Activated CD8-positive, alpha-beta memory T cell treated with anti-CD3 and anti-CD28 coated beads, Interleukin-2, amount 10 ng/mL, durations not matched to agents 7 days and 5 days (primary cell): Measurements from ENCODE around the gene CFDP1. TPM values are rescaled to one million over a fixed set of nuclear protein-coding genes. Genes with fewer than 3 reads are reported as not detected.

Source experiments
- ATAC-seq: fragments of 150-1000 bp; cut with Tn5 transposase; one replicate; pipeline ENCODE4 v1.10.0; 2021; ENCODE audit warnings: moderate library complexity
- CTCF ChIA-PET: fragments of 350-600 bp; sonication (Branson Sonifier 250); formaldehyde crosslinking; loops from one replicate; lab custom pipeline; 2021; ENCODE audit warnings: antibody characterized with exemption; lab: Charles Lee
- DNase-seq: peaks from one replicate; pipeline ENCODE4 v3.0.0-alpha.2; 2020
- H3K27ac Mint-ChIP-seq: one replicate; pipeline ENCODE4 v1.8.0; 2021; ENCODE audit warnings: mild to moderate bottlenecking, mixed read lengths
- H3K27me3 Mint-ChIP-seq: one replicate; pipeline ENCODE4 v1.8.0; 2021; ENCODE audit warnings: mixed read lengths
- H3K36me3 Mint-ChIP-seq: one replicate; pipeline ENCODE4 v1.8.0; 2021; ENCODE audit warnings: mild to moderate bottlenecking, mixed read lengths
- H3K4me1 Mint-ChIP-seq: one replicate; pipeline ENCODE4 v1.8.0; 2021; ENCODE audit warnings: mixed read lengths
- H3K4me3 Mint-ChIP-seq: one replicate; pipeline ENCODE4 v1.8.0; 2021; ENCODE audit warnings: mild to moderate bottlenecking, moderate library complexity, mixed read lengths
- H3K9me3 Mint-ChIP-seq: one replicate; pipeline ENCODE4 v1.8.0; 2022; ENCODE audit warnings: low read depth, mixed read lengths
- total RNA-seq, 2 experiments: library from RNA; stranded (reverse); gene quantifications; one replicate each; pipeline ENCODE4 v1.2.3, GENCODE V29; 2021

Gene CFDP1
- total RNA-seq, 2 experiments from 2014 or later: 31.4 to 44.0 TPM

GRCh38 chr16:75263963-75264445 lies 169.3 kb downstream of the CFDP1 start:
- CTCF ChIA-PET: no interaction called here
- H3K27me3 Mint-ChIP-seq: peaks cover 45% of the 10 kb centered on the region

GRCh38 chr16:75263291-75263962 lies 169.9 kb downstream of the CFDP1 start:
- no peaks in the 10 kb centered on the region for H3K4me1 Mint-ChIP-seq
- no peaks in the 10 kb centered on the region for H3K36me3 Mint-ChIP-seq
- H3K27me3 Mint-ChIP-seq: peaks cover 47% of the 10 kb centered on the region
- no peak for DNase-seq
- no peaks in the 10 kb centered on the region for H3K9me3 Mint-ChIP-seq
- ATAC-seq: no peak
- H3K4me3 Mint-ChIP-seq: no peak overlapping the region
- CTCF ChIA-PET: interaction anchor here (1.4 kb wide), 1 partner anchor 64 kb away, joined by 7 read pairs; no protein-coding TSS in a partner anchor
- no peak overlapping the region for H3K27ac Mint-ChIP-seq

More at GRCh38 chr16:75263963-75264445, 169.3 kb downstream of the CFDP1 start:
- Mint-ChIP-seq H3K9me3 (no peaks in the 10 kb centered on the region), H3K27ac (no peak overlapping the region), H3K4me3 (no peak overlapping the region), H3K4me1 (no peaks in the 10 kb centered on the region), H3K36me3 (no peaks in the 10 kb centered on the region)
- no peak for ATAC-seq
- DNase-seq: no peak

- DNase-seq (no peak), ATAC-seq (no peak)
- Mint-ChIP-seq H3K9me3 (no peaks in the 10 kb centered on the region), H3K4me1 (no peaks in the 10 kb centered on the region), H3K36me3 (no peaks in the 10 kb centered on the region), H3K27ac (no peak overlapping the region), H3K4me3 (no peak overlapping the region), H3K27me3 (peaks cover 52% of the 10 kb centered on the region)
- CTCF ChIA-PET: interaction anchor here (1.2 to 1.4 kb wide), 2 partner anchors 29 to 64 kb away, joined by 3 to 7 read pairs; no protein-coding TSS in a partner anchor
Observed at GRCh38 chr16:75262800-75263127, 170.5 kb downstream of the CFDP1 start.

- DNase-seq: no peak
- H3K4me1 Mint-ChIP-seq: no peaks in the 10 kb centered on the region
- H3K9me3 Mint-ChIP-seq: no peaks in the 10 kb centered on the region
- no peak overlapping the region for H3K27ac Mint-ChIP-seq
- CTCF ChIA-PET: interaction anchor here (1.2 to 1.4 kb wide), 2 partner anchors 28 to 63 kb away, joined by 3 to 7 read pairs; no protein-coding TSS in a partner anchor
- ATAC-seq: no peak
- H3K36me3 Mint-ChIP-seq: no peaks in the 10 kb centered on the region
- H3K4me3 Mint-ChIP-seq: no peak overlapping the region
- H3K27me3 Mint-ChIP-seq: peaks cover 52% of the 10 kb centered on the region
Observed at GRCh38 chr16:75262104-75262799, 171.1 kb downstream of the CFDP1 start.

GRCh38 chr16:75261590-75262078 lies 171.7 kb downstream of the CFDP1 start:
- CTCF ChIA-PET: interaction anchor here (1.2 kb wide), 1 partner anchor 27 kb away, joined by 3 read pairs; no protein-coding TSS in a partner anchor
- DNase-seq (no peak), ATAC-seq (no peak)
- no peaks in the 10 kb centered on the region for H3K9me3 Mint-ChIP-seq
- no peak overlapping the region for H3K27ac Mint-ChIP-seq
- peaks cover 49% of the 10 kb centered on the region for H3K27me3 Mint-ChIP-seq
- no peak overlapping the region for H3K4me3 Mint-ChIP-seq
- H3K4me1 Mint-ChIP-seq: no peaks in the 10 kb centered on the region
- no peaks in the 10 kb centered on the region for H3K36me3 Mint-ChIP-seq

GRCh38 chr16:75260851-75261589 lies 172.3 kb downstream of the CFDP1 start:
- ATAC-seq (no peak), DNase-seq (no peak)
- Mint-ChIP-seq H3K4me3 (no peak overlapping the region), H3K4me1 (no peaks in the 10 kb centered on the region), H3K27me3 (peaks cover 44% of the 10 kb centered on the region), H3K9me3 (no peaks in the 10 kb centered on the region), H3K27ac (no peak overlapping the region), H3K36me3 (no peaks in the 10 kb centered on the region)
- CTCF ChIA-PET: no interaction called here

- H3K4me3 Mint-ChIP-seq: no peak overlapping the region
- ATAC-seq: no peak
- H3K9me3 Mint-ChIP-seq: no peaks in the 10 kb centered on the region
- CTCF ChIA-PET: no interaction called here
- H3K36me3 Mint-ChIP-seq: no peaks in the 10 kb centered on the region
- peaks cover 45% of the 10 kb centered on the region for H3K27me3 Mint-ChIP-seq
- no peaks in the 10 kb centered on the region for H3K4me1 Mint-ChIP-seq
- no peak for DNase-seq
- H3K27ac Mint-ChIP-seq: no peak overlapping the region
Observed at GRCh38 chr16:75258807-75259141, 174.5 kb downstream of the CFDP1 start.

GRCh38 chr16:75257886-75258806 lies 175.2 kb downstream of the CFDP1 start:
- ATAC-seq: no peak
- no peaks in the 10 kb centered on the region for H3K36me3 Mint-ChIP-seq
- H3K4me1 Mint-ChIP-seq: no peaks in the 10 kb centered on the region

GRCh38 chr16:75256696-75257343 lies 176.5 kb downstream of the CFDP1 start:
- ATAC-seq: no peak
- CTCF ChIA-PET: no interaction called here
- H3K27me3 Mint-ChIP-seq: peaks cover 47% of the 10 kb centered on the region

More at GRCh38 chr16:75257886-75258806, 175.2 kb downstream of the CFDP1 start:
- peaks cover 47% of the 10 kb centered on the region for H3K27me3 Mint-ChIP-seq
- no peak overlapping the region for H3K27ac Mint-ChIP-seq
- H3K4me3 Mint-ChIP-seq: no peak overlapping the region
- DNase-seq: no peak
- no peaks in the 10 kb centered on the region for H3K9me3 Mint-ChIP-seq
- CTCF ChIA-PET: no interaction called here

GRCh38 chr16:75256059-75256571 lies 177.2 kb downstream of the CFDP1 start:
- ATAC-seq: no peak
- peaks cover 48% of the 10 kb centered on the region for H3K27me3 Mint-ChIP-seq

More at GRCh38 chr16:75256696-75257343, 176.5 kb downstream of the CFDP1 start:
- Mint-ChIP-seq H3K36me3 (no peaks in the 10 kb centered on the region), H3K4me1 (no peaks in the 10 kb centered on the region), H3K4me3 (no peak overlapping the region), H3K27ac (no peak overlapping the region), H3K9me3 (no peaks in the 10 kb centered on the region)
- no peak for DNase-seq

GRCh38 chr16:75254359-75254837 lies 178.9 kb downstream of the CFDP1 start:
- ATAC-seq: no peak

More at GRCh38 chr16:75256059-75256571, 177.2 kb downstream of the CFDP1 start:
- Mint-ChIP-seq H3K9me3 (no peaks in the 10 kb centered on the region), H3K4me3 (no peak overlapping the region), H3K27ac (no peak overlapping the region), H3K36me3 (no peaks in the 10 kb centered on the region), H3K4me1 (no peaks in the 10 kb centered on the region)
- CTCF ChIA-PET: no interaction called here
- no peak for DNase-seq

More at GRCh38 chr16:75254359-75254837, 178.9 kb downstream of the CFDP1 start:
- Mint-ChIP-seq H3K27me3 (peaks cover 57% of the 10 kb centered on the region), H3K4me1 (no peaks in the 10 kb centered on the region), H3K9me3 (no peaks in the 10 kb centered on the region), H3K27ac (no peak overlapping the region), H3K36me3 (no peaks in the 10 kb centered on the region), H3K4me3 (no peak overlapping the region)
- DNase-seq: no peak
- CTCF ChIA-PET: interaction anchor here (1.2 to 1.4 kb wide), 1 partner anchor 55 kb away, joined by 3 to 4 read pairs; no protein-coding TSS in a partner anchor
